Hematopoietic multipotent progenitor cell (in vitro differentiated cells): ENCODE results near the gene SEC14L1. TPM values are rescaled to one million over a fixed set of nuclear protein-coding genes. Genes with fewer than 3 reads are reported as not detected.

Source experiments
- DNase-seq, 3 donors: peaks; one replicate each; pipeline ENCODE4 v3.0.0-alpha.2; 2011 to 2015; ENCODE audit warnings: low read depth in 2 of 3, low spot score in 2 of 3
- total RNA-seq: library from RNA; depleted of rRNA; stranded (reverse); fragments of >200 nt; gene quantifications from one replicate; pipeline ENCODE4 v1.2.3, GENCODE V29; 2012

Gene SEC14L1
- total RNA-seq, 1 donor = 54.1 TPM

DNA sequence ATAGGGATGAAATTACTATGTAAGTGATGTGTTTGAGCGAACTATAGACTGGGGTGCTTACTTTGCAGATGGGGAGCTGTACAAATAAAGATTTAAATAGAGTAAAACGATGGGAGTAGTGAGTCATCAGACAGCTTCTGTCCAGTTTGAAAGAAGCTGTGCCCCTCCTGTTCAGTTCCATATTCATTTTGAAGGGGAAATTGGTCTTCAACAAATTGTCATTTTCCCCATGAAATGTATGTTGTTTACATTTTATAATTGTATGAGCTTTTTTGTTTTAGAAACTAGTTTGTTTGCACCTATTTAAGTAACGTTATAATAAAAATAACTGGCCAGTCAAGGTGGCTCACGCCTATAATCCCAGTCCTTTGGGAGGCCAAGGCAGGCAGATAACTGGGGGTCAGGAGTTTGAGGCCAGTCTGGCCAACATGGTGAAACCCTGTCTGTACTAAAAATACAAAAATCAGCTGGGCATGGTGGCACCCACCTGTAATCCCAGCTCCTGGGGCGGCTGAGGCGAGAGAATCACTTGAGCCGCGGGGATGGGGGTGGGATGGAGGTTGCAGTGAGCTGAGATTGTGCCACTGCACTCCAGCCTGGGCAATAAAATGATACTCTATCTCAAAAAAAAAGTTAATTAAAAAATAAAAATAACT, 20.2 kb downstream of the SEC14L1 start:
- no peak for DNase-seq

DNA sequence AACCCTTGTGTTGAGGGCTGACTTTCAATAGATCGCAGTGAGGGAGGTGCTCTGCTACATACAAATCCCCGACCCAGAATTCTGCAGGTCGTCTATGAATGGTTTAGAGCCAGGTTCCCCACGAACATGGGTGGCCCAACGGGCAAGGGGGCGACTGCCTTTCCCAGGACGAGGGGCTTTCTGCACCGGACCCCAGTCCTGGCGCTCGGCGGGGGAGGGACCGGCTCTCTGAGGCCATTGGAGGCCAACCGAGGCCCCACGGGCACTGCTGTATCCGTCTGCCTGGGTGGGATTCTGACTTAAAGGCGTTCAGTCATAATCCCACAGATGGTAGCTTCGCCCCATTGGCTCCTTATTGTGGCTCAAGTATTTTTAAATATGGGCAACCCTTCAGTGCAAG, 21.2 kb downstream of the SEC14L1 start:
- no peak for DNase-seq

- no peak for DNase-seq
Observed at GRCh38 chr17:77163001-77163400, 22.2 kb downstream of the SEC14L1 start.

GRCh38 chr17:77163511-77164280, 22.9 kb downstream of the SEC14L1 start:
- no peak for DNase-seq

- no peak for DNase-seq
Observed at GRCh38 chr17:77164483-77165091, 23.8 kb downstream of the SEC14L1 start.

DNA sequence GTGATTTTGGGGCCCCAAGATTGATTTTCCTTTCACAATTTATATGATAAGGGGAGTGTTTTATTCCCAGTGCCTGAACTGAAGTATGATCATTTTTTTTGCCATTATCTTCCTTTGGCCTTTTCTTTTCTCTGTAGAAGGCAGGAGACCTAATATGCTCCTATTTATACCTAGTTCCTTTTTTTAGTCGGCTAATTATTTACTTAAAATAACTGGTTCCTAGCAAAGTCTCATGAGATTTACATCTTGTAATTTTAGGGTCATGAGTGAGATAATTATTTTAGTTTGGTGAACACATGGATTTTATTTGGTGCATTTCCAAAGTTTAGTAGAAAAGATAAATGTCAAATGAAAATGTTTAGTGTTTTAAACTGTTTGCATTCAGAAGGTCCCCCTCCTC, 24.8 kb downstream of the SEC14L1 start:
- no peak for DNase-seq

DNA sequence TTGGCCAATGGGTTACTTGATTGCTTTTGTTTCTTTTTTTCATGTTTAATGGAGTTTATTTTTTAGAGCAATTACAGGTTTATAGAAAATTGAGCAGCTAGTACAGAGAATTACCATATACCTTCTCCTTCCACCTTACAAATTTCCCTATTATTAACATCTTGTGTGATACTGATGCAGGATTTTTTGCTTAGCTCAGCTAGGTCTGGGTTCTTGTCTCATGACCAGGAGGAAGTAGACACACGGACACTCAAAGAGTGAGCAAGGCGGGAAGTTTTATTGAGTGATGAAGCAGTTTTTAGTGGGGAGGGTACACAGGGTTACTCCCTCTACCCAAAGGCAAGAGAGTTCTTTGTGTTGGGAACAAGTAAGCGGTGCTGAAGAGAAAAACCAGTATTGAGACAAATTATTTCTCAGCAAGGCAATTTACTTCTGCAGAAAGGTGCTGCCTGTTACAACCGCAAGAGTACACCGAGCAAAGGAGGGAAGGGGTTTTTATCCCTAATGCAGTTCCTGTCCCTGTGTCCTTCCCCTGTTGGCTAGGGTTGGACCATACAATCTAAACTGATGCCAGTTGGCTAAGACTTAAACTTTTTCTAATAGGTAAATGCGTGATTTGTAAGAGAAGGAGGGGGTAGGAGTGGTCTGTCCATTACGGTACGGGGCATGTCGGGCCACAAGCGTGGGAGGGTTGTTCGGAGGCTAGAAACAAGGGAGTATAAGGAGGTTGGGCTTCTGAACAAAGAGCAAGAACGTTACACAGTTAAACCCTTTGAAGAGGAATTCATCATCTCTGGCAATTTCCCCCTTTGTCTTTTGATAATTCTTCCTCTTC, 26.9 kb downstream of the SEC14L1 start:
- peak in 1 of 3 donors; percentile 33 for DNase-seq

- DNase-seq = no peak
Observed at GRCh38 chr17:77173104-77173503, 32.3 kb downstream of the SEC14L1 start.

GRCh38 chr17:77174928-77175661, 34.3 kb downstream of the SEC14L1 start:
- DNase-seq = no peak

- no peak for DNase-seq
Observed at GRCh38 chr17:77177002-77177741, 36.4 kb downstream of the SEC14L1 start.

- no peak for DNase-seq
Observed at GRCh38 chr17:77178050-77178449, 37.3 kb downstream of the SEC14L1 start.

DNA sequence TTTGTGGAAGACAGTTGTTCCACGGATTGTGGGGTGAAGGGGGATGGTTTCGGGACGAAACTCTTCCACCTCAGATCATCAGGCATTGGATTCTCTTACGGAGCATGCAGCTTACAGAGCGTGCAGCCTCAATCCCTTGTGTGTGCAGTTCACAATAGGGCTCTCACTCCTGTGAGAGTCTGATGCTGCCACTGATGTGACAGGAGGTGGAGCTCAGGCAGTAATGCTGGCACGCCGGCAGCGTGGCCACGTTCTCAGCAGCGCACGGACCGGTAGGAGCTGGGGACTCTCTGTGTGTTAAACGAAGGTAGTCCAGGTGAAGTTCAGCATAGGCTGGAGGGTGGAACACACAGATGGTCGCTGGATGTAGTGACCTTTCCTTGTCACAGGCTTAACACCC, 37.8 kb downstream of the SEC14L1 start:
- no peak for DNase-seq

DNA sequence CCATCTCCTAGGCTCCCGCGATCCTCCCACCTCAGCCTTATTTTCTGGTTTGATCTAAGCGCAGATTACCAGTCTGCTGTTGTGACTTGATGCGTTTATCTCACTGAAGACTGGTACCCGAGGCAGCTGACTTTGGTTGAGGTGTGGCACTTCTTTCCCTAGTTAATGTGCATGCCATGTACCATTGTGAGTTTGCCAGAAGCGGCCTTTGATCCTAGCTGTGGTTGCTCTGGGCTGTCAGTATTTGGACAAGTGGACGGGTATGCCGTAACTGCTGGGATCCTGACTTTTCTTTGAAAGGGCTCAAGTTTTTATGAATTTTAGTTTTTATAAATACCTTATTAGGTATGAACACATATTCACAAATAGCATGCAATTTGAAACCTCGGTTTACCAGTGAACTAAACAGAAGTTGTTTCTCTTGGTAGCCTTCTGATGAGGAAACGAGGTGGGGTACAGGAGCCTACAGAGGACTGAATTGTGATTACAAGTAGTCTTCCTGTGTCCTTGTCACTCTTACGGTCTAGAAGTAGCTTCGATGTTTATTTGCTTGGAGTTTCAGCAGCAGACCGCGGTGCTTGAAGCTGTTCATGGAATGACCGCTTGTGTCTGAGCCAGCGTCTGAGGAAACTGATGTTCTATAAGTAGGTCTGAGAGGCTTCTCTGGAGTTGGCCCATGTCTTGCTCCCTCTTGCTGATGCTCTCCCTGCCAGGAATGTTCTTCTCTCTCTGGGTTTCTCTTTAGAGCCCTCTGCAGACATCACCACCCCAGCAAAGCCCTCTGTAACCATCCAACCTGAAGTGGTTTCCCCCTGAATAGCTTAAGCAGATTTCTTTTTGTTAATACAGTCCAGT, 40.0 kb downstream of the SEC14L1 start:
- no peak for DNase-seq

DNA sequence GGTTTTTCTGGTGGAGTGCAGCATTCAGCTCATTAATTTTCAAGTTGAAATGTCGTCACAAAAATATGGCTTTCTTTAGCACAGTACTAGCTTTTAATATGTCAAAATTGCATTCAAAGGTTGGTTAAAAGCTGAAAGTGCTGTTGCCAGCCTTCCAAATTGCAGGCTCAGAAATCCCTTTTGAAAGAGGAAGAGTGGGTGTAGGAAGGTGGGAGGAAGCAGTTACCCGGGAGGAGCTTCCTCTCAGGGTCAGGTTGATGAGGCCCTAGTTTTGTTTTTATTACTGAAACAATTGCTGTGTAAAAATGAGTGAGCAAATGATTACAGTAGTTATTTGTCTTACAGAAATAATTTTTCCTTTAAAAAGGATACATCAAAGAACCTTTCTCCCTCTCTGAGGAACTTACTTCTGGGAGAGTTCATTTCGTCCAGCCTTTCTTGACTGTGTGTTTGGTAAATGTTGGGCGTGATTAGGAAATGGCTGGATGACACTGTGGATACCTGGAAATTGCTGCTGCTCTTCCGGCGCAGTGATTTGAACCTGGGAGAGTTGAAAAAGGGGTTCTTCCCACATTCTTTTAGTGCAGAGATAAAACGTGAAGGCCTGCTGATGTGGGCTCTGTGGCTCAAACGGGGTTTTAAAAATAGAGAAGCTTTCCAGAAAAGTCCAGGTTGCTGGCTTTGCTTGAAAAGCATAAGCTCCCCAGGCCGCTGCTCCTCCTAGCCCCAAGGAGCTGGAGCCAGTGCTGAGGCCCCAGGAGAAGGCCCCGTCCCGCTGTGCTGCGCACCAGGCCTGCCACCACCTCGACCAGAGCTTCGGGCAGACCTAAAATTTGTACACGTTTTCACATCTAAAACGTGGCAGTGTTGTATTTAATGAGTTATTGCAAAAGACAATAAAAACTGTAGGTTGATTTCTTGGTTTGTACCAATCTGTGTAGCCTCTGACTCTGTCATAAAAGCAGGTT, 41.7 kb downstream of the SEC14L1 start:
- DNase-seq = no peak

- no peak for DNase-seq
Observed at GRCh38 chr17:77184474-77184873, 43.7 kb downstream of the SEC14L1 start.

- DNase-seq = no peak
Observed at GRCh38 chr17:77185137-77185536, 44.4 kb downstream of the SEC14L1 start.

DNA sequence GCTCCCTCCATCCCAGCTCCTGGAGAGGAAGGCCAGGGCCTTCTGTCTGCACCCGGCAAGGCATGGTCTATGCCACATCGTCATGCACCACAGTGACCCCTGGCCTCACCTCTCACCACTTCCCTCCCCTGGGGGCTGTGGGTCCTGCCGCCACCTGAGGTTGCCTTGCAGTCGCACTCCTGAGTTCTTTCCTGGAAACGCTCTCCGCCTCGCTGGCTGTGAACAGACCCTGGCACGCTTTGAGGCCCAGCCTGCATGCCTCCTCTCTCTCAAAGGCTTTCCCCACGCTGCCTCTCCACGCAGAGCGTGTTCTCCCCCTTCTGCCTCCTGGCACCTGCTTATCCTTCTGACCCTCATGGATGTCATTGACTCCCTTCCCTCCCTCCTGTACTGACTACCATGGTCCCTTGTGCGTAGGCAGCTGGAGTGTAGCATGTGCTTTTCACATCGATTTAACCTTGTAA, 45.4 kb downstream of the SEC14L1 start:
- DNase-seq = no peak
